ENCODE results near the gene C5orf24. TPM values are rescaled to one million over a fixed set of nuclear protein-coding genes. Genes with fewer than 3 reads are reported as not detected.
"Not testable (repeated sequence)": the region's sequence is repeated elsewhere in the genome, so short reads cannot be mapped to it uniquely, and the experiment has no call there.

Gene C5orf24
- total RNA-seq, 2 donors from 2014 or later, result 33.3 to 34.5 TPM

GRCh38 chr5:134837530-134838181 is 8.1 kb upstream of the C5orf24 start:
- Mint-ChIP-seq H3K27ac (no peak overlapping the region), H3K4me1 (ENCODE audit: low read depth in 2 of 2) (no peaks in the 10 kb centered on the region), H3K27me3 (no peaks in the 10 kb centered on the region), H3K36me3 (no peaks in the 10 kb centered on the region), H3K4me3 (no peak overlapping the region), H3K9me3 (no peaks in the 10 kb centered on the region)
- DNase-seq (ENCODE audit: low spot score) (no peak), ATAC-seq (no peak)

DNA sequence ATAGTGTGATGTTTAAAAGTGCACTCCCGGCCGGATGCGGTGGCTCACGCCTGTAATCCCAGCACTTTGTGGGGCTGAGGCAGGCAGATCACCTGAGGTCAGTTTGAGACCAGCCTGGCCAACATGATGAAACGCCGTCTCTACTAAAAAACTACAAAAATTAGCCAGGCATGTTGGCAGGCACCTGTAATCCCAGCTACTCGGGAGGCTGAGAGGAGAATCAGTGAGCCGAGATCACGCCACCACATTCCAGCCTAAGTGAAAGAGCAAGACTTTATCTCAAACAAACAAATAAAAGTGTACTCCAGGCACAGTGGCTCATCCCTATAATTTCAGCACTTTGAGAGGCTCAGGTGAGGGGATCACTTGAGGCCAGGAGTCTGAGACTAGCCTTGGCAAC is 7.4 kb upstream of the C5orf24 start:
- not testable (repeated sequence) for ATAC-seq; H3K9me3 Mint-ChIP-seq; DNase-seq (ENCODE audit: low spot score); H3K4me3 Mint-ChIP-seq; H3K27me3 Mint-ChIP-seq; H3K4me1 Mint-ChIP-seq (ENCODE audit: low read depth in 2 of 2); H3K27ac Mint-ChIP-seq; H3K36me3 Mint-ChIP-seq

DNA sequence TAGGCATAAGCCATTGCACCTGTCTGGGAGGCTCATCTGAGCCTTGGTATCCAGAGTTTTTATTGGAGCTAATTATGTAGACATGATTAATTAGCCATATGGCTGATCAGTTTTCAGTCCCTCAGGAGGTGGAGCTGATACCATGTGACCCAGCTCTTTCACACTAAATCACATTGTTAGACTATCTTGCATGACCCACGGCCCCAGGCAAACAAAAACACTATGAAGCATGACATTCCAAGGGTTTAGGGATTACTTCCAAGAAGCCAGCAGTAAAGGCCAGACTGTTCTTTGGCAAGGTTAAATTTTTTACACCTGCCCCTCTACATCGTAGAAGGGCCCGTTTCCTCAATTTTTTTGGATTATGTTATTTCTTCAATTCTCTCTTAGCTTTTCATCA is 5.0 kb upstream of the C5orf24 start:
- Mint-ChIP-seq H3K4me3 (no peak overlapping the region), H3K4me1 (ENCODE audit: low read depth in 2 of 2) (peaks cover 10 to 11% of the 10 kb centered on the region in 2 donors), H3K36me3 (no peaks in the 10 kb centered on the region), H3K9me3 (no peaks in the 10 kb centered on the region), H3K27me3 (no peaks in the 10 kb centered on the region), H3K27ac (no peak overlapping the region)
- no peak for ATAC-seq
- no peak for DNase-seq (ENCODE audit: low spot score)

DNA sequence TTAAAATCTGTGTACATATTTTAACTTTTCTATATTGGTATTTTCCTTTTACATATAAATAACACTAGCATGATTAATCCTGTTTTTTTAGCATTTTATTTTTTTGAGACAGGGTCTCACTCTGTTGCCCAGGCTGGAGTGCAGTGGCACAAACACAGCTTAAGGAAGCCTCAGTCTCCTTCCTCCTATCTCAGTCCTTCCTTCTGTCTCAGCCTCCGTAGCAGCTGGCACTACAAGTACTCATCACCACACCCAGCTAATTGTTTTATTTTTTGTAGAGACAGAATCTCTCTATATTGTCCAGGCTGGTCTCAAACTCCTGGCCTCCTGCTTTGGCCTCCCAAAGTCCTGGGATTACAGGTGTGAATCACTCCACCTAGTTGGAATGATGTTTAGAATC is 1.5 kb upstream of the C5orf24 start:
- Mint-ChIP-seq H3K27ac (peak overlapping the region; percentile 90 to 98), H3K9me3 (no peaks in the 10 kb centered on the region), H3K27me3 (no peaks in the 10 kb centered on the region), H3K36me3 (no peaks in the 10 kb centered on the region), H3K4me1 (ENCODE audit: low read depth in 2 of 2) (peaks cover 10 to 14% of the 10 kb centered on the region in 2 donors), H3K4me3 (no peak overlapping the region)
- DNase-seq (ENCODE audit: low spot score) (no peak), ATAC-seq (no peak)

- H3K9me3 Mint-ChIP-seq, result no peaks in the 10 kb centered on the region
- peak overlapping the region; percentile 93 for H3K4me3 Mint-ChIP-seq
- H3K36me3 Mint-ChIP-seq, result no peaks in the 10 kb centered on the region
- no peaks in the 10 kb centered on the region for H3K27me3 Mint-ChIP-seq
- H3K4me1 Mint-ChIP-seq (ENCODE audit: low read depth in 2 of 2), result peaks cover 10 to 17% of the 10 kb centered on the region in 2 donors
- no peak for DNase-seq (ENCODE audit: low spot score)
- ATAC-seq, result no peak
- H3K27ac Mint-ChIP-seq, result peak overlapping the region; percentile 90 to 98
Measured at GRCh38 chr5:134845335-134845851, 375 bp upstream of the C5orf24 start.

DNA sequence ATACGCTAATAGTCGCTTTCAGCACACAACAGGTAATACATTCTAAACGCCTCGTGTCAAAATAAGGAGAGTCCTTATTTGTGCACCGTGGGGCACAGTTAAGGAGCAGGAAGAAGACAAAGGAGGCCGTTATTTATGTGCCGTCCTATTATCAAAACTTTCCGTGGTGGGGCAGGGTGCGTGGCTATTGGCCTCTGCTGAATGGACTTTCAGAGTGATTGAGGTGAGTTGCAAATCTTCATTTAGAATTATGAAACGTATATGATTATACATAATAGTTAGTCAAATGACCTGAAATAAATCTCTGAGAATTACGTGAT is 833 bp downstream of the C5orf24 start:
- Mint-ChIP-seq H3K36me3 (no peaks in the 10 kb centered on the region), H3K9me3 (no peaks in the 10 kb centered on the region), H3K4me1 (ENCODE audit: low read depth in 2 of 2) (peaks cover 16 to 17% of the 10 kb centered on the region in 2 donors), H3K27ac (peak overlapping the region; percentile 90 to 98), H3K4me3 (peak overlapping the region; percentile 93), H3K27me3 (no peaks in the 10 kb centered on the region)
- ATAC-seq (peak in 1 of 2 donors; percentile 8), DNase-seq (ENCODE audit: low spot score) (no peak)

- ATAC-seq; DNase-seq (ENCODE audit: low spot score); H3K4me3 Mint-ChIP-seq; H3K9me3 Mint-ChIP-seq; H3K27me3 Mint-ChIP-seq; H3K36me3 Mint-ChIP-seq: not testable (repeated sequence)
- Mint-ChIP-seq H3K4me1 (ENCODE audit: low read depth in 2 of 2) (peaks cover 16 to 22% of the 10 kb centered on the region in 2 donors), H3K27ac (peak overlapping the region; percentile 17 to 27)
Measured at GRCh38 chr5:134849434-134849933, 3.7 kb downstream of the C5orf24 start.

DNA sequence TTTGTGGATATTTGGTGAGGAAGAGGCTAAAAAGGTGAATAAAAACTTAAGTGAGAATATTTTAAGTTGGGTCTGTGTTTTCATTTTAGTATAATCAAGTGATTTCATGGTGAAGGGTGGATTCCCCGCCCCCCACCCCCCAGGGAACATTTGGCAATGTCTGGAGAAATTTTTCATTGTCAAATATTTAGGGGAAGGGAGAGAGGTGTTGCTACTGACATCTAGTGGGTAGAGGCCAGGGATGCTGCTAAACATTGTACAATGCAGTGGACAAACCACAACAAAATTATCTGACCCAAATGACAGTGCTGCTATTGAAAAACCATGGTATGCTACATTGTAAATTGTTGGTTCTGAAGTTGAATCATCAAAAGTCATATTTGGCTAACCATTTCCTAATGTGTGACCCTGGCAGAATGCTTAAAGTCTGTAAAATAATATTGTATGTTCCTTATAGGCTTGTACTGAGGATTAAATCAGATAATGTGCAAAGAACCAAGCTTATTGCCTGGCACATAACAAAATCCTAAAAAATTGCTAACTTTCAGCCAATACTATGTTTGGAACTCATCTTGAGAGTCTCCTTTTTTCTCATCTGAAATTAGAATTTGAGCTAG is 5.6 kb downstream of the C5orf24 start:
- ATAC-seq, result peak in 1 of 2 donors; percentile 52

DNA sequence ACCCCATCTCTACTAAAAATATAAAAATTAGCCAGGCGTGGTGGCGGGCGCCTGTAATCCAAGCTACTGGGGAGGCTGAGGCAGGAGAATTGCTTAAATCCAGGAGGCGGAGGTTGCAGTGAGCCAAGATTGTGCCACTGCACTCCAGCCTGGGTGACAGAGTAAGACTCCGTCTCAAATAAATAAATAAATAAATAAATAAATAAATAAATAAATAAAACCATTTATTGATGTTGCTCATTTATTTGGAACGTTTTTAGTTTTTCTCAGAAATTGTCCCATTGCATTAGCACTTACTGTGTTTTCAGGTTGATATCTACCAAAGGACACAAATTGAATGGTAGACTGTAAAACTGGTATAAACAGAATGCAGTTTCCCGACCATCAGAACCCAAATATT is 10.7 kb downstream of the C5orf24 start:
- H3K27ac Mint-ChIP-seq; H3K36me3 Mint-ChIP-seq; H3K27me3 Mint-ChIP-seq; H3K9me3 Mint-ChIP-seq; DNase-seq (ENCODE audit: low spot score); H3K4me3 Mint-ChIP-seq; ATAC-seq: not testable (repeated sequence)
- peaks cover 12 to 15% of the 10 kb centered on the region in 2 donors for H3K4me1 Mint-ChIP-seq (ENCODE audit: low read depth in 2 of 2)

More for the DNA sequence above, 5.6 kb downstream of the C5orf24 start:
- no peak for DNase-seq (ENCODE audit: low spot score)
- no peaks in the 10 kb centered on the region for H3K27me3 Mint-ChIP-seq
- peak overlapping the region in 1 of 2 donors; percentile 31 for H3K27ac Mint-ChIP-seq
- peaks cover 12 to 18% of the 10 kb centered on the region in 2 donors for H3K4me1 Mint-ChIP-seq (ENCODE audit: low read depth in 2 of 2)
- H3K4me3 Mint-ChIP-seq, result no peak overlapping the region
- peaks cover 5% of the 10 kb centered on the region for H3K36me3 Mint-ChIP-seq
- H3K9me3 Mint-ChIP-seq, result no peaks in the 10 kb centered on the region

DNA sequence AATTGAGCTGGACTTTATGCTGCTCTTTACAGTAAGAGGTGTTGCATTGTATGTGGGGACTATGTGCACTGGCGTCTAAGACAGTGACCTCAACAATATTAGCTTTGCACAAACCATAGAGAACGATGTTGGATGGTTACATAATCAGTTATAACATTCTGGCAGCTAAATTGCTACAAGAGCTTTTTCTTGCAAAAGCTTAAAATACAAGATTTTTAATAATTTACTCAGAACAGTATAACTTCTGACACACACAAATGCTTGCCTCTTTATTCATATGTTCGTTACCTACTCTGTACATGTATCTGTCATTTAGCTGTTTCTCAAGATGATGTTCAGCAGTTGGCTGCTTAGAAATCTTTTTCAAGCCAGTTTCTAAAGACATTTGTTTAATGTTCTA is 11.6 kb downstream of the C5orf24 start:
- Mint-ChIP-seq H3K27me3 (no peaks in the 10 kb centered on the region), H3K4me1 (ENCODE audit: low read depth in 2 of 2) (peaks cover 11 to 17% of the 10 kb centered on the region in 2 donors), H3K4me3 (no peak overlapping the region), H3K36me3 (peaks cover 5% of the 10 kb centered on the region), H3K9me3 (no peaks in the 10 kb centered on the region), H3K27ac (peak overlapping the region in 1 of 2 donors; percentile 34)
- no peak for DNase-seq (ENCODE audit: low spot score)
- no peak for ATAC-seq

DNA sequence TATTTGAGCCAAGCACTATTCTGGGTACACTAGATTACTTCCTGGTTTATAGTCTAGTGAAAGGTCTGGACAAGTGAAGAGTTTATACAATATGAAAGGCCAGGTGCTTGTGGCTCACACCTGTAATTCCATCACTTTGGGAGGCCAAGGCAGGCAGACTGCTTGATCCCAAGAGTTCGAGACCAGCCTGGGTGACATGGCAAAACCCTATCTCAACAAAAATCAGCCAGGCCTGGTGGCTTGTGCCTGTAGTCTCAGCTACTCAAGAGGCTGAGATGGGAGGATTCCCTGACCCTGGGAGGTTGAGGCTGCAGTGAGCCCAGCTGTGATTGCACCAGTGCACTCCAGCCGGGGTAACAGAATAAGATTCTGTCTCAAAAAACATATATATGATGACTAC is 18.9 kb downstream of the C5orf24 start:
- ATAC-seq, result no peak
- no peaks in the 10 kb centered on the region for H3K9me3 Mint-ChIP-seq
- no peaks in the 10 kb centered on the region for H3K36me3 Mint-ChIP-seq
- no peak overlapping the region for H3K4me3 Mint-ChIP-seq
- peaks cover 0 to 3% of the 10 kb centered on the region in 2 donors for H3K4me1 Mint-ChIP-seq (ENCODE audit: low read depth in 2 of 2)
- no peaks in the 10 kb centered on the region for H3K27me3 Mint-ChIP-seq
- H3K27ac Mint-ChIP-seq, result no peak overlapping the region
- DNase-seq (ENCODE audit: low spot score), result no peak

DNA sequence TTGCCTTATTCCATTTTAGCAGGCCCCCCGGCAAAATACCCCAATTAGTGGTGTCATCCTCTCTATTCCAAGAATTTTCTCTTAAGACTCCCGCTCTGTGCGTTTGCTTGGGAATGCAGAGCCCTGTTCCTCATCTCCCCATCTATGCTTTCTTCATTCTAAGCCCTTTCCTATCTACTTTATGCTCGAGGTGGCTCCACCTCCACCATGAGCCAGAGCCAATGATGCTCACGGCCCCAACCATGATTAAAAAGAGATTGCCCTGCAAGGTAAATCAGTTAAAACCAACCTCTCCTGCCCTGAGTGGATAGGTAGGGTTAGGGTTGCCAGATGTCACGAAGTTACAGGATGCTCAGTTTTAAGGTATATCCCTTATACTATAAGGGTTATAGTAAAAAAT is 27.7 kb downstream of the C5orf24 start:
- H3K4me3 Mint-ChIP-seq, result peak overlapping the region; percentile 95
- no peak for DNase-seq (ENCODE audit: low spot score)
- H3K36me3 Mint-ChIP-seq, result no peaks in the 10 kb centered on the region
- H3K27ac Mint-ChIP-seq, result peak overlapping the region; percentile 95 to 96
- peaks cover 36 to 40% of the 10 kb centered on the region in 2 donors for H3K4me1 Mint-ChIP-seq (ENCODE audit: low read depth in 2 of 2)
- no peak for ATAC-seq
- no peaks in the 10 kb centered on the region for H3K27me3 Mint-ChIP-seq
- H3K9me3 Mint-ChIP-seq, result no peaks in the 10 kb centered on the region

DNA sequence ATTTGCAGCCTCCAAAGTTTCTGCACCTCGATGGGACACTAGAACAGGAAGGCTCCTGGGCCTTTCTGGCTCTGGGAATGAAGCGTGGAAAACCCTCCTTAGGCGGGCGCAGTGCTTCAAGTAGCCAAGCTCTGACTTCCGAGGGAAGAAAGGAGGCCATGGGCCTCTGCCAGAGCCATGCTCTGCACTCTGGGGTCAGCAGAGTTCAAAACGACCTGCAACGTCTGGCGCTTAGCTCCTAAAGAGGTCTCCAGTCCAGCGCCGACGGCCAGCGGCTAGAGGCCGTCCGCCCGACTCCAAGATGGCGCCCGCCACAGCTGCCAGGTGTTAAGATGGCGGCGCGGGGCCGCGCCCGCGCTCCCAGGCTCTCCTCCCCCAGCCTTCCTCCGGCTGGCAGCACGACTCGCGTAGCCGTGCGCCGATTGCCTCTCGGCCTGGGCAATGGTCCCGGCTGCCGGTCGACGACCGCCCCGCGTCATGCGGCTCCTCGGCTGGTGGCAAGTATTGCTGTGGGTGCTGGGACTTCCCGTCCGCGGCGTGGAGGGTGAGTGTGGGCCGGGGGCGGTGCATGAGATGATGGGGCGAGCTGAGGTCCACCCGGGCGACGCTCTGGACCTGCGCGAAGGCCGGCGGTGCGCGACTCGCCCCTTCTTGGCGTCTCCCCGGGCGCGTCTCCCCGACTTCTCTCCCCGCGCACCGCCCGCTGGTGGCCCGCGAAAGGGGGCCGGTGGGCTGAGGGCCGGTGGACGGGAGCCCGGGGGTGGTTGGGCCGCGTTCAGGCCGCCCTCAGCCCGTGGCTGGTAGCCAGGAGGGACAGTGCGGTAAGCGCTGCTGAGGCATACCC is 28.4 kb downstream of the C5orf24 start, which contains the start of gene TXNDC15:
TSS of gene TXNDC15 (plus strand) at position 385 of the 844 bp plus-strand sequence. CDS start at position 442, 57 bp downstream.
- H3K4me1 Mint-ChIP-seq (ENCODE audit: low read depth in 2 of 2), result peaks cover 36 to 40% of the 10 kb centered on the region in 2 donors
- H3K4me3 Mint-ChIP-seq, result peak within 1 kb of the TSS; percentile 95
- H3K36me3 Mint-ChIP-seq, result no peaks in the 10 kb centered on the region
- no peaks in the 10 kb centered on the region for H3K9me3 Mint-ChIP-seq
- H3K27ac Mint-ChIP-seq, result peak within 1 kb of the TSS; percentile 95 to 96
- DNase-seq (ENCODE audit: low spot score), result peak; percentile 88
- no peaks in the 10 kb centered on the region for H3K27me3 Mint-ChIP-seq
- peak; percentile 95 to 97 for ATAC-seq
